Activated CD8-positive, alpha-beta memory T cell treated with anti-CD3 and anti-CD28 coated beads, Interleukin-2, amount 50 U/mL, for 24 hours (primary cell): ENCODE results near the gene IFNL3.

Source experiments
- DNase-seq: peaks from one replicate; pipeline ENCODE4 v3.0.0-alpha.2; 2020; ENCODE audit errors: extremely low read depth

IFNL3 gene

DNA sequence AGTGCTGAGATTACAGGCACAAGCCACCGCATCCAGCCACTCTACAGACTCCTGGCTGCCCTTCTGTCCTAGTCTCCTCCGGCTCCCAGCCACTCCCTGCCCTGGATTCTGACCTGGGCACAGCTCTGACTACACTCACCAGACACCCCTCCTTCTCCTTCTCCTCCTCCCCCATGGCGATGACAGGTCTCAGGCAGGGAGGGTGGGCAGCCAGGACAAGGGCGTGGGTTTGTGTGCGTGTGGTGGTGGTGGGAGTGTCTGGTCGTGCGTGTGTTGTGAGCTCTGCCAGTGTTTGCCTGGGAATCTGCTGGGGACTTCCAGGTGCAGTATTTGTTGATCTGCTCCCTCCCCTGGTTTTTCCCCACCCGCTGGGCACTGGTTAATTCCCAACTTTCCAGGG, 51.0 kb downstream of the IFNL3 start:
- no peak for DNase-seq
